GM12874 (cell line): ENCODE results near the gene KSR1.

Experiments used
- CTCF ChIP-seq: IDR thresholded peaks from 2 replicates; pipeline ENCODE4 v1.5.1; 2011; ENCODE audit warnings: low read depth, mild to moderate bottlenecking, control low read depth, low read length, moderate library complexity; ENCODE audit not compliant: insufficient read depth

KSR1 gene

GRCh38 chr17:27603880-27604794 lies 147.9 kb downstream of the KSR1 start:
- TF ChIP-seq CTCF = no peak

- no peak for TF ChIP-seq CTCF
These were observed 149.2 kb downstream of the KSR1 start for GRCh38 chr17:27605409-27605808.

- TF ChIP-seq CTCF = no peak
These were observed 151.4 kb downstream of the KSR1 start for GRCh38 chr17:27607521-27608091.

GRCh38 chr17:27608328-27609230 lies 152.3 kb downstream of the KSR1 start:
- TF ChIP-seq CTCF = no peak

- TF ChIP-seq CTCF = peak; percentile 34; the same call in 1 of the 2 replicates
These were observed 153.5 kb downstream of the KSR1 start for GRCh38 chr17:27609611-27610303.

GRCh38 chr17:27610304-27610677 lies 154.0 kb downstream of the KSR1 start:
- TF ChIP-seq CTCF = no peak
